H1 (cell line): ENCODE measurements around the gene PANX1. TPM values are rescaled to one million over a fixed set of nuclear protein-coding genes. Genes with fewer than 3 reads are reported as not detected.

Source experiments
- CTCF ChIA-PET: fragments of 300-600 bp; sonication (Branson Sonifier 250); formaldehyde crosslinking; loops from one replicate; lab custom pipeline; 2021; ENCODE audit not compliant: partially characterized antibody; lab: Charles Lee
- POLR2A ChIA-PET: fragments of 300-600 bp; sonication (Branson Sonifier 250); formaldehyde crosslinking; loops from one replicate; lab custom pipeline; 2021; ENCODE audit warnings: inconsistent platforms; ENCODE audit not compliant: partially characterized antibody; lab: Charles Lee
- DNase-seq, 2 experiments: peaks; one replicate each; pipeline versions ENCODE4 v3.0.0 to v3.0.0-alpha.2; 2010 to 2022; ENCODE audit warnings: low spot score in 2 of 2, low read depth in 1 of 2, mixed read lengths in 1 of 2
- FAIRE-seq: peaks from 2 replicates; lab custom pipeline; 2011; peaks lifted over from hg19 to GRCh38; lab: Jason Lieb, UNC
- H2AFZ ChIP-seq: 2 replicates; pipeline ENCODE4 v1.8.1; 2012; ENCODE audit warnings: low read length, inconsistent platforms
- H2AK5ac ChIP-seq: 2 replicates; pipeline ENCODE4 v1.6.1; 2013; ENCODE audit warnings: low read depth, low read length
- H2BK120ac ChIP-seq: replicated peaks from 2 replicates; pipeline ENCODE3; 2013; ENCODE audit warnings: low read depth, low read length, inconsistent platforms
- H2BK12ac ChIP-seq: 2 replicates; pipeline ENCODE4 v1.6.1; 2013; ENCODE audit warnings: low read depth, low read length
- H2BK15ac ChIP-seq: 2 replicates; pipeline ENCODE4 v1.6.1; 2013; ENCODE audit warnings: low read length
- H2BK20ac ChIP-seq: 2 replicates; pipeline ENCODE4 v1.6.1; 2013; ENCODE audit warnings: low read length
- H2BK5ac ChIP-seq: 2 replicates; pipeline ENCODE4 v1.6.1; 2013; ENCODE audit warnings: low read depth, low read length
- H3K14ac ChIP-seq: 2 replicates; pipeline ENCODE4 v1.6.1; 2013; ENCODE audit warnings: inconsistent platforms; ENCODE audit not compliant: insufficient read length
- H3K18ac ChIP-seq: 2 replicates; pipeline ENCODE4 v1.6.1; 2013; ENCODE audit warnings: low read length; ENCODE audit errors: extremely low read depth
- H3K23ac ChIP-seq: 2 replicates; pipeline ENCODE4 v1.6.1; 2013; ENCODE audit warnings: inconsistent platforms; ENCODE audit not compliant: insufficient read length
- H3K23me2 ChIP-seq: 2 replicates; pipeline ENCODE4 v1.6.1; 2013; ENCODE audit warnings: low read depth, low read length
- H3K27ac ChIP-seq: 2 replicates; pipeline ENCODE4 v1.6.1; 2011; ENCODE audit warnings: low read depth, low read length, inconsistent platforms
- H3K27me3 ChIP-seq, 4 experiments: replicated peaks in 1 of 4; 1 replicate in 1 of 4; 2 replicates in 3 of 4; pipeline versions ENCODE4 v1.6.1 to v1.8.1; 2011 to 2013; ENCODE audit warnings: low read length in 3 of 4, mild to moderate bottlenecking in 3 of 4, inconsistent platforms in 2 of 4, mixed read lengths in 2 of 4, moderate library complexity in 1 of 4; ENCODE audit not compliant: control insufficient read depth in 3 of 4, insufficient read depth in 3 of 4; ENCODE audit errors: extremely low read depth in 1 of 4
- H3K36me3 ChIP-seq, 4 experiments: 2 replicates each; pipeline versions ENCODE4 v1.6.1 to v1.8.1; 2011 to 2013; ENCODE audit warnings: mild to moderate bottlenecking in 4 of 4, low read length in 3 of 4, moderate library complexity in 2 of 4, control low read depth in 1 of 4, inconsistent platforms in 1 of 4; ENCODE audit not compliant: insufficient read depth in 4 of 4, control insufficient read depth in 2 of 4
- H3K4ac ChIP-seq: replicated peaks from 2 replicates; pipeline ENCODE3; 2013; ENCODE audit warnings: low read length, low read depth, mixed read lengths, inconsistent platforms; ENCODE audit not compliant: insufficient read length
- H3K4me1 ChIP-seq, 4 experiments: replicated peaks in 1 of 4; 1 replicate in 1 of 4; 2 replicates in 3 of 4; pipeline versions ENCODE4 v1.6.1 to v1.8.1; 2011 to 2013; ENCODE audit warnings: low read length in 3 of 4, inconsistent platforms in 2 of 4, mixed read lengths in 1 of 4; ENCODE audit not compliant: insufficient read depth in 4 of 4, control insufficient read depth in 3 of 4
- H3K4me2 ChIP-seq, 2 experiments: 2 replicates each; pipeline versions ENCODE4 v1.6.1 to v1.8.1; 2011 to 2013; ENCODE audit warnings: low read depth in 2 of 2, low read length in 2 of 2, control low read depth in 1 of 2, inconsistent platforms in 1 of 2, mild to moderate bottlenecking in 1 of 2; ENCODE audit not compliant: insufficient read depth in 1 of 2
- H3K4me3 ChIP-seq, 4 experiments: fragments of 200-600, 300-600 bp in 1 of 4; sonication (generic), shearing (Covaris generic), sonication (Bioruptor Twin) in 1 of 4; 2 replicates each; pipeline versions ENCODE4 v1.5.1 to v1.8.1; 2011 to 2016; ENCODE audit warnings: low read length in 4 of 4, low read depth in 3 of 4, control low read depth in 2 of 4, inconsistent platforms in 2 of 4, mild to moderate bottlenecking in 2 of 4, mixed read lengths in 1 of 4, moderate library complexity in 1 of 4; ENCODE audit not compliant: insufficient read depth in 2 of 4; ENCODE audit errors: extremely low read depth in 1 of 4
- H3K56ac ChIP-seq: replicated peaks from 2 replicates; pipeline ENCODE3; 2013; ENCODE audit warnings: low read depth, mild to moderate bottlenecking, mixed read lengths, low read length, inconsistent platforms; ENCODE audit not compliant: insufficient read length
- H3K79me1 ChIP-seq: 2 replicates; pipeline ENCODE4 v1.6.1; 2013; ENCODE audit warnings: low read depth, low read length, control low read depth
- H3K79me2 ChIP-seq, 2 experiments: 2 replicates each; pipeline versions ENCODE4 v1.6.1 to v1.8.1; 2012 to 2013; ENCODE audit warnings: low read length in 2 of 2, mild to moderate bottlenecking in 2 of 2, inconsistent platforms in 1 of 2; ENCODE audit not compliant: insufficient read depth in 2 of 2, control insufficient read depth in 1 of 2
- H3K9ac ChIP-seq, 4 experiments: replicated peaks in 1 of 4; 1 replicate in 1 of 4; 2 replicates in 3 of 4; pipeline versions ENCODE4 v1.6.1 to v1.8.1; 2011 to 2013; ENCODE audit warnings: low read depth in 3 of 4, low read length in 3 of 4, control low read depth in 2 of 4, mild to moderate bottlenecking in 2 of 4, moderate library complexity in 2 of 4, inconsistent platforms in 1 of 4; ENCODE audit errors: extremely low read depth in 1 of 4
- H3K9me3 ChIP-seq, 2 experiments: 2 replicates each; pipeline versions ENCODE4 v1.6.1 to v1.8.1; 2012 to 2013; ENCODE audit warnings: mild to moderate bottlenecking in 2 of 2, moderate library complexity in 2 of 2, control low read depth in 1 of 2, inconsistent platforms in 1 of 2, low read depth in 1 of 2, low read length in 1 of 2, mixed read lengths in 1 of 2; ENCODE audit not compliant: insufficient read depth in 2 of 2
- H4K20me1 ChIP-seq, 2 experiments: replicated peaks in 1 of 2; 2 replicates each; pipeline versions ENCODE3 to v1.8.1; 2011 to 2013; ENCODE audit warnings: inconsistent platforms in 2 of 2, low read length in 2 of 2, mild to moderate bottlenecking in 1 of 2; ENCODE audit not compliant: insufficient read depth in 2 of 2, control insufficient read depth in 1 of 2
- H4K5ac ChIP-seq: 2 replicates; pipeline ENCODE4 v1.6.1; 2013; ENCODE audit warnings: low read length, low read depth, mixed read lengths, inconsistent platforms; ENCODE audit not compliant: insufficient read length
- H4K8ac ChIP-seq: 2 replicates; pipeline ENCODE4 v1.8.0; 2013; ENCODE audit warnings: mild to moderate bottlenecking, moderate library complexity, low read length, inconsistent platforms; ENCODE audit not compliant: insufficient read depth; ENCODE audit errors: extremely low read depth
- H4K91ac ChIP-seq: replicated peaks from 2 replicates; pipeline ENCODE3; 2013; ENCODE audit warnings: low read length, mixed read lengths, inconsistent platforms; ENCODE audit not compliant: insufficient read length
- BACH1 ChIP-seq: IDR thresholded peaks from 2 replicates; pipeline ENCODE4 v1.6.1; 2012; ENCODE audit warnings: low read length, improper control_type of control experiment
- CEBPB ChIP-seq: IDR thresholded peaks from 2 replicates; pipeline ENCODE4 v1.6.1; 2012; ENCODE audit warnings: low read depth, low read length
- CREB1 ChIP-seq: IDR thresholded peaks from 2 replicates; pipeline ENCODE4 v1.6.1; 2012; ENCODE audit warnings: inconsistent platforms
- GTF2F1 ChIP-seq: IDR thresholded peaks from 2 replicates; pipeline ENCODE4 v1.6.1; 2012; ENCODE audit warnings: low read depth, low read length, improper control_type of control experiment, borderline replicate concordance
- KDM4A ChIP-seq: IDR thresholded peaks from one replicate; pipeline ENCODE4 v1.7.1; 2012; ENCODE audit warnings: low read depth, mild to moderate bottlenecking, moderate library complexity, low read length, inconsistent platforms; ENCODE audit not compliant: severe bottlenecking
- NANOG ChIP-seq: IDR thresholded peaks from 2 replicates; pipeline ENCODE4 v1.6.1; 2011; ENCODE audit warnings: low read length, low read depth, mild to moderate bottlenecking, inconsistent platforms; ENCODE audit not compliant: insufficient read depth, poor library complexity, severe bottlenecking
- RBBP5 ChIP-seq: IDR thresholded peaks from 2 replicates; pipeline ENCODE4 v1.7.1; 2012; ENCODE audit warnings: low read depth, mild to moderate bottlenecking, inconsistent platforms, low read length, moderate library complexity, borderline replicate concordance
- RNF2 ChIP-seq: fragments of 200-900, 300-1000 bp; sonication (generic); IDR thresholded peaks from 2 replicates; pipeline ENCODE4 v1.7.1; 2016; ENCODE audit warnings: borderline replicate concordance, low read depth, mild to moderate bottlenecking, antibody characterized with exemption, low read length; ENCODE audit not compliant: poor library complexity, severe bottlenecking; ENCODE audit errors: missing control alignments
- SP1 ChIP-seq: IDR thresholded peaks from 2 replicates; pipeline ENCODE4 v1.6.1; 2011; ENCODE audit warnings: low read depth, low read length
- SP4 ChIP-seq: IDR thresholded peaks from 2 replicates; pipeline ENCODE4 v1.6.1; 2012; ENCODE audit warnings: low read length, inconsistent platforms
- SRF ChIP-seq: IDR thresholded peaks from 2 replicates; pipeline ENCODE4 v1.6.1; 2011; ENCODE audit warnings: mild to moderate bottlenecking, low read depth, low read length, moderate library complexity
- TEAD4 ChIP-seq: IDR thresholded peaks from 2 replicates; pipeline ENCODE4 v1.6.1; 2012; ENCODE audit warnings: low read depth, low read length, inconsistent platforms, mixed read lengths
- ZNF274 ChIP-seq: IDR thresholded peaks from 2 replicates; pipeline ENCODE4 v1.7.0; 2012; ENCODE audit warnings: low read length, borderline replicate concordance; ENCODE audit errors: extremely low read depth
- WGBS, 2 experiments: shearing (Covaris generic) in 1 of 2; methylation state at CpG; one replicate each; pipeline versions ENCODE4 v1.1.6 to v1.1.7; 2013 to 2015; ENCODE audit warnings: low lambda C conversion rate in 2 of 2, mixed read lengths in 2 of 2, inconsistent platforms in 1 of 2, low coverage in 1 of 2, missing lambda C conversion rate in 1 of 2; ENCODE audit not compliant: insufficient replicate concordance in 2 of 2, insufficient coverage in 1 of 2, insufficient read length in 1 of 2; ENCODE audit errors: extremely low coverage in 1 of 2, missing lambda C conversion rate in 1 of 2; 5-methylcytosine and 5-hydroxymethylcytosine counted together
- polyA plus RNA-seq, 7 experiments: library from polyadenylated mRNA; depleted of rRNA in 3 of 7; stranded (reverse) in 5 of 7; unstranded in 2 of 7; fragments of >200 nt in 5 of 7; fragments of 200-250 nt in 2 of 7; gene quantifications; 1 replicate in 5 of 7; 2 replicates in 1 of 7; 4 replicates in 1 of 7; pipeline versions ENCODE4 v1.2.1 to v1.2.3, GENCODE V29; 2011 to 2013; ENCODE audit warnings: missing spikeins in 2 of 7, mixed read lengths in 2 of 7
- total RNA-seq: library from RNA; stranded (reverse); fragmentation: NEBNext Ultra II Directional; extraction: Animal tissue kit (Norgen Biotek cat#: 25700); gene quantifications from 2 replicates; pipeline ENCODE4 v1.2.1, GENCODE V29; 2021
- TF ChIP-seq, protein P1 (sequence below): IDR thresholded peaks from 2 replicates; pipeline ENCODE4 v1.6.1; 2012; ENCODE audit warnings: inconsistent platforms

The PANX1 gene
- total and polyA plus RNA-seq, 2 of the 8 experiments (the other 6 are each of a cell fraction or from before 2014, with no cell fraction given), result 15.9 to 35.2 TPM

- Histone ChIP-seq H2BK120ac (no peak overlapping the region), H3K79me2 (no peaks in the 10 kb centered on the region), H4K5ac (peak overlapping the region; percentile 29), H2AK5ac (no peak overlapping the region), H3K4me3 (no peak overlapping the region), H3K27ac (no peak overlapping the region), H3K9me3 (no peaks in the 10 kb centered on the region; a peak in 1 of 4 replicates), H3K79me1 (no peaks in the 10 kb centered on the region; the same call in 1 of the 2 replicates), H3K56ac (no peak overlapping the region), H3K36me3 (no peaks in the 10 kb centered on the region), H2BK20ac (no peak overlapping the region), H3K27me3 (no peaks in the 10 kb centered on the region), H3K14ac (no peak overlapping the region), H3K18ac (peak overlapping the region; percentile 5; the same call in 1 of the 2 replicates), H2AFZ (no peak overlapping the region), H3K4me1 (peaks cover 0 to 8% (median 0%) of the 10 kb centered on the region in 4 experiments; a peak in 2 of 7 replicates), H4K8ac (no peak overlapping the region; the same call in 1 of the 2 replicates), H2BK15ac (no peak overlapping the region), H2BK5ac (0 out of 2 replicates have a peak overlapping the region, but pooled peaks have one; percentile 28), H3K23ac (no peak overlapping the region), H4K20me1 (no peaks in the 10 kb centered on the region), H3K9ac (no peak overlapping the region), H3K23me2 (no peaks in the 10 kb centered on the region), H4K91ac (peak overlapping the region; percentile 4), H3K4me2 (no peak overlapping the region), H3K4ac (no peak overlapping the region), H2BK12ac (peak overlapping the region; percentile 10; the same call in 1 of the 2 replicates)
- no peak for FAIRE-seq
- no peak for DNase-seq
- ChIA-PET CTCF (interaction anchor here (0.7 to 1.5 kb wide), 2 partner anchors 10 to 72 kb away, joined by 3 to 5 read pairs; no protein-coding TSS in a partner anchor), POLR2A (no interaction called here)
- 92% methylated on average over 3 of the region's 3 CpGs; no CpG with 5 or more reads in 1 of the 2 experiments for WGBS, 2 experiments
- TF ChIP-seq SP1 (no peak), SRF (no peak), BACH1 (no peak), RBBP5 (no peak), CEBPB (no peak), CREB1 (no peak), RNF2 (no peak), KDM4A (no peak), ZNF274 (no peak), GTF2F1 (no peak), TEAD4 (no peak), SP4 (no peak), NANOG (no peak)
- TF ChIP-seq, protein P1, sequence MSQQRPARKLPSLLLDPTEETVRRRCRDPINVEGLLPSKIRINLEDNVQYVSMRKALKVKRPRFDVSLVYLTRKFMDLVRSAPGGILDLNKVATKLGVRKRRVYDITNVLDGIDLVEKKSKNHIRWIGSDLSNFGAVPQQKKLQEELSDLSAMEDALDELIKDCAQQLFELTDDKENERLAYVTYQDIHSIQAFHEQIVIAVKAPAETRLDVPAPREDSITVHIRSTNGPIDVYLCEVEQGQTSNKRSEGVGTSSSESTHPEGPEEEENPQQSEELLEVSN, result no peak
Observed at GRCh38 chr11:94111660-94112059, 17.0 kb upstream of the PANX1 start.
